ENCODE data around the gene PCDH9.

- TF ChIP-seq CTCF (IDR thresholded peaks at IDR 0.05) (no peak), POLR2A (IDR thresholded peaks at IDR 0.05) (no peak), POLR2AphosphoS5 (IDR thresholded peaks at IDR 0.05) (no peak)
Measured at GRCh38 chr13:66665991-66666390, 564.1 kb downstream of the PCDH9 start.
